ENCODE measurements around the gene OSBP. TPM values are rescaled to one million over a fixed set of nuclear protein-coding genes. Genes with fewer than 3 reads are reported as not detected.

The OSBP gene
- total RNA-seq, 1 experiment from 2014 or later = 43.8 TPM

DNA sequence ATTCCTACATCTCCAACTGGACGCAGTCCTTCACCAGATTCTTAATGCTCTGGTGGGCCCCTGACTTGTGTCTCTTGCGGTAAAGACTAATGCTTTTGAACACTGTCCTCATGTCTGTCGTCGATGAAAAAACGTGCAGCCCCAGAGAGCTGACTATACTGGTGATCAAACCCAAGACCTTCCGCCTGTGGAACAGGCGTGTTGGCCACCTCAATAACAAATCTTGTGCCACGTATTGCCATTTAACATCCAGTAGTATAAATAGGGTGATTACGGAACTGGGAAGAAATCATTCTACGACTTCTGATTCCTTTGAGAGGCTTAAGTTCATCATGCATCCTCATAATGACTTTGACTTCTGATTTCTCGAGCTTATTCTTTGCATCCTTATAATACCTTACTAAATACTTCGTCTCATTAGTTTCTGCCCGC is 58.6 kb downstream of the OSBP start:
- POLR2A ChIA-PET = interaction anchor here (1.1 to 1.2 kb wide), 3 partner anchors 9 to 59 kb away, joined by 4 to 6 read pairs (median 5); partner anchors contain the start of gene OSBP
- Histone ChIP-seq H3K79me2 (ENCODE audit: insufficient read depth, low read length) (no peaks in the 10 kb centered on the region), H3K9ac (ENCODE audit: low read length) (peak overlapping the region; percentile 40), H4K20me1 (ENCODE audit: insufficient read depth) (no peaks in the 10 kb centered on the region), H3K27ac (ENCODE audit: low read depth, low read length) (peak overlapping the region; percentile 48), H3K27me3 (ENCODE audit: insufficient read depth, low read length) (no peaks in the 10 kb centered on the region), H3K36me3 (ENCODE audit: control insufficient read depth in 1 of 2, insufficient read depth in 2 of 2, low read length in 2 of 2) (no peaks in the 10 kb centered on the region), H2AFZ (ENCODE audit: low read depth, low read length, poor library complexity, severe bottlenecking) (peak overlapping the region; percentile 41), H3K4me2 (ENCODE audit: low read length) (peak overlapping the region; percentile 70), H3K4me3 (replicated peaks in 1 of 2; ENCODE audit: low read depth in 1 of 2, low read length in 2 of 2) (peak overlapping the region; percentile 4 to 32; a peak in 3 of 4 replicates), H3K9me3 (ENCODE audit: control insufficient read depth in 1 of 2, insufficient read depth in 1 of 2, low read depth in 1 of 2, low read length in 2 of 2) (no peaks in the 10 kb centered on the region), H3K9me2 (ENCODE audit: insufficient read depth) (no peaks in the 10 kb centered on the region), H3K4me1 (ENCODE audit: control insufficient read depth in 1 of 2, insufficient read depth in 2 of 2, low read length in 2 of 2) (peaks cover 28 to 63% of the 10 kb centered on the region in 2 experiments)
- RAD21 ChIA-PET (ENCODE audit: low non-redundant PET in 1 of 2, low total read pairs in 2 of 2, uncharacterized antibody in 2 of 2, unreplicated experiment in 2 of 2) = interaction anchor here in 1 of 2 experiments (1.3 kb wide), 1 partner anchor 20 kb away, joined by 3 read pairs; no protein-coding TSS in a partner anchor
- DNase-seq (ENCODE audit: low read depth, low spot score) = no peak
- peak; percentile 15 for ATAC-seq
- CTCF ChIA-PET = interaction anchor here (1.2 to 1.7 kb wide), 3 partner anchors 9 to 385 kb away, joined by 3 to 4 read pairs (median 3); partner anchors contain the start of genes DTX4 and OSBP
- intact Hi-C loops (cut with micrococcal nuclease) = loop anchor here (10.0 kb wide), 1 partner anchor 1892 kb away; the partner anchor contains the start of gene ZDHHC5
- TF ChIP-seq POLR2A (IDR thresholded peaks at IDR 0.05; ENCODE audit: borderline replicate concordance, extremely low read depth, insufficient read depth, insufficient read length) (no peak), EGR1 (IDR thresholded peaks at IDR 0.05; ENCODE audit: low read depth) (no peak), SRF (IDR thresholded peaks at IDR 0.05; ENCODE audit: low read depth) (no peak)
- BruUV-seq (replicated peaks) = no TSS peak

DNA sequence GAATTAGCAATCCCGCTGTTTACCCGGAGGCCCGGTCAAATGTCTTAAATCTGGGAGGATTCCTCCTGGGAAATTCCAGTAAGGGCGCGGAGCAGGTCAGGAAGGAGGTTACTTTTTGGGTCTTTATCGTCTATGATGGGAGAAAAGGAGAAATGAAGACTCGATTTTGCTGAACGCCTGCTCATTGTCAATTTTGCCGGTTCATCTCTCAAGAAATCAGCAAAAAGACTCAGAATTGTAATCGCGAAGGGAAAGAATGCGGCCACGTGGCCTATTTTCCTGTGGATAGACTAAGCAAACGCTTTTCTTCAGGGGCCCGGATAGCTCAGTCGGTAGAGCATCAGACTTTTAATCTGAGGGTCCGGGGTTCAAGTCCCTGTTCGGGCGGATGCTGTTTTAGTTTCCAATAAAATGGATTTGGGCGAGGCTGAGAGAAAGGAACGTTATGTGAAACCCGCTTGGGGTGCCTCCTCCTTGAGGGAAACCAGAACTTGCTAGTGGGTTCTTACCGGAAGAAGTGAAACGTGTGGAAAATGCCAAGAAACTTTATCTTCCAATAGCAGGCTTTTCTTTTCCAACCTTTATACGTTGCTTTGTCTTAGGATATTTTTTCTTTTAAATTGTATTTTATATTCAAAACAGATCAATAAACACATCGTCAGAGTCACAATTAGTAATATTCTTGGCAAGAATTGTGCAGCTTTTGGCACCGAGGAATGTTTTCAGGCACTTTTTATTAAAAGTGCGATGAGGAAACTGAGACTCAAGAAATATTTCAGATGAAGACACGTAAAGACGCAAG is 59.3 kb downstream of the OSBP start:
- CTCF ChIA-PET = interaction anchor here (1.5 to 1.7 kb wide), 2 partner anchors 10 to 384 kb away, joined by 3 to 4 read pairs; partner anchors contain the start of gene DTX4
- Histone ChIP-seq H3K79me2 (ENCODE audit: insufficient read depth, low read length) (no peaks in the 10 kb centered on the region), H3K9ac (ENCODE audit: low read length) (peak overlapping the region; percentile 40), H3K27me3 (ENCODE audit: insufficient read depth, low read length) (no peaks in the 10 kb centered on the region), H3K4me3 (replicated peaks in 1 of 2; ENCODE audit: low read depth in 1 of 2, low read length in 2 of 2) (peak overlapping the region in 1 of 2 experiments; percentile 32; a peak in 2 of 4 replicates), H4K20me1 (ENCODE audit: insufficient read depth) (no peaks in the 10 kb centered on the region), H3K4me1 (ENCODE audit: control insufficient read depth in 1 of 2, insufficient read depth in 2 of 2, low read length in 2 of 2) (peaks cover 25 to 63% of the 10 kb centered on the region in 2 experiments), H2AFZ (ENCODE audit: low read depth, low read length, poor library complexity, severe bottlenecking) (peak overlapping the region; percentile 91), H3K27ac (ENCODE audit: low read depth, low read length) (peak overlapping the region; percentile 48), H3K36me3 (ENCODE audit: control insufficient read depth in 1 of 2, insufficient read depth in 2 of 2, low read length in 2 of 2) (no peaks in the 10 kb centered on the region), H3K9me3 (ENCODE audit: control insufficient read depth in 1 of 2, insufficient read depth in 1 of 2, low read depth in 1 of 2, low read length in 2 of 2) (no peaks in the 10 kb centered on the region), H3K4me2 (ENCODE audit: low read length) (peak overlapping the region; percentile 70), H3K9me2 (ENCODE audit: insufficient read depth) (no peaks in the 10 kb centered on the region)
- BruUV-seq (replicated peaks) = no TSS peak
- RAD21 ChIA-PET (ENCODE audit: low non-redundant PET in 1 of 2, low total read pairs in 2 of 2, uncharacterized antibody in 2 of 2, unreplicated experiment in 2 of 2) = interaction anchor here in 1 of 2 experiments (1.2 to 1.3 kb wide), 2 partner anchors 19 to 112 kb away, joined by 3 to 6 read pairs; partner anchors contain the start of gene PATL1
- ATAC-seq (peak; percentile 41), DNase-seq (ENCODE audit: low read depth, low spot score) (peak; percentile 74)
- TF ChIP-seq JUND (IDR thresholded peaks at IDR 0.05) = no peak
- no peak for TF ChIP-seq EZH2 (IDR thresholded peaks at IDR 0.05)
- no peak for TF ChIP-seq FOSL1 (IDR thresholded peaks at IDR 0.05; ENCODE audit: low read depth)
- no peak for TF ChIP-seq RAD21 (IDR thresholded peaks at IDR 0.05; ENCODE audit: low read depth)
- TF ChIP-seq EGR1 (IDR thresholded peaks at IDR 0.05; ENCODE audit: low read depth) = no peak
- peak; percentile 24 for TF ChIP-seq YY1 (IDR thresholded peaks at IDR 0.05; ENCODE audit: extremely low read depth, insufficient replicate concordance, low read depth, low read length)
- POLR2A ChIA-PET = interaction anchor here (1.2 to 1.3 kb wide), 2 partner anchors 9 to 60 kb away, joined by 5 to 6 read pairs; partner anchors contain the start of gene OSBP
- intact Hi-C loops (cut with micrococcal nuclease) = loop anchor here (10.0 kb wide), 1 partner anchor 1892 kb away; the partner anchor contains the start of gene ZDHHC5
